GM23338 (cell line): ENCODE results near the gene MCU. TPM values are rescaled to one million over a fixed set of nuclear protein-coding genes. Genes with fewer than 3 reads are reported as not detected.

ENCODE experiments used
- ATAC-seq: fragments of 200-7000 bp; cut with Tn5 transposase; 3 replicates; pipeline ENCODE4 v1.9.1; 2020
- DNase-seq: peaks from one replicate; pipeline ENCODE4 v3.0.0-alpha.2; 2015; ENCODE audit warnings: low spot score
- H2AFZ ChIP-seq: fragments of 200-600 bp; sonication (generic); 2 replicates; pipeline ENCODE4 v1.8.0; 2016; ENCODE audit warnings: antibody characterized with exemption, mild to moderate bottlenecking, moderate library complexity
- H3F3A ChIP-seq: fragments of 200-600 bp; sonication (generic); replicated peaks from 2 replicates; pipeline ENCODE4 v1.8.0; 2017; ENCODE audit warnings: antibody characterized with exemption, mixed run types, low read depth
- H3K27ac ChIP-seq: fragments of 200-600 bp; sonication (generic); 2 replicates; pipeline ENCODE4 v1.6.1; 2016; ENCODE audit warnings: low read depth
- H3K27me3 ChIP-seq: fragments of 200-600 bp; sonication (generic); 2 replicates; pipeline ENCODE4 v1.8.0; 2016; ENCODE audit warnings: mild to moderate bottlenecking, mixed run types, moderate library complexity; ENCODE audit not compliant: insufficient read depth
- H3K36me3 ChIP-seq: fragments of 200-600 bp; sonication (generic); 2 replicates; pipeline ENCODE4 v1.8.0; 2016; ENCODE audit warnings: mild to moderate bottlenecking; ENCODE audit not compliant: insufficient read depth
- H3K4me1 ChIP-seq: fragments of 200-600 bp; sonication (generic); 2 replicates; pipeline ENCODE4 v1.8.0; 2016; ENCODE audit warnings: mild to moderate bottlenecking, moderate library complexity; ENCODE audit not compliant: insufficient read depth
- H3K4me2 ChIP-seq: fragments of 200-600 bp; sonication (generic); 2 replicates; pipeline ENCODE4 v1.7.1; 2017; ENCODE audit warnings: mixed run types
- H3K4me3 ChIP-seq: fragments of 200-600 bp; sonication (generic); 2 replicates; pipeline ENCODE4 v1.6.1; 2016; ENCODE audit warnings: mixed run types
- H3K79me2 ChIP-seq: fragments of 200-600 bp; sonication (generic); replicated peaks from 2 replicates; pipeline ENCODE4 v1.8.0; 2017; ENCODE audit warnings: mild to moderate bottlenecking; ENCODE audit not compliant: insufficient read depth
- H3K9me2 ChIP-seq: fragments of 200-600 bp; sonication (generic); 2 replicates; pipeline ENCODE4 v1.8.0; 2017; ENCODE audit not compliant: insufficient read depth
- H4K20me1 ChIP-seq: fragments of 200-600 bp; sonication (generic); replicated peaks from 2 replicates; pipeline ENCODE4 v1.8.0; 2017; ENCODE audit warnings: mild to moderate bottlenecking; ENCODE audit not compliant: insufficient read depth
- H3K27ac Mint-ChIP-seq: 2 replicates; pipeline ENCODE4 v1.8.0; 2020; ENCODE audit warnings: inconsistent platforms, mild to moderate bottlenecking, moderate library complexity, mixed read lengths
- H3K27me3 Mint-ChIP-seq: 3 replicates; pipeline ENCODE4 v1.8.0; 2022; ENCODE audit warnings: low read depth, mild to moderate bottlenecking, moderate library complexity, mixed read lengths, inconsistent platforms; ENCODE audit not compliant: insufficient read depth, poor library complexity
- H3K36me3 Mint-ChIP-seq: 3 replicates; pipeline ENCODE4 v1.8.0; 2021; ENCODE audit warnings: low read depth, mild to moderate bottlenecking, inconsistent platforms, moderate library complexity, mixed read lengths
- H3K4me1 Mint-ChIP-seq: 3 replicates; pipeline ENCODE4 v1.8.0; 2020; ENCODE audit warnings: mild to moderate bottlenecking, inconsistent platforms, mixed read lengths
- H3K4me3 Mint-ChIP-seq: 3 replicates; pipeline ENCODE4 v1.8.0; 2021; ENCODE audit warnings: moderate library complexity, mild to moderate bottlenecking, inconsistent platforms, mixed read lengths
- H3K9me3 Mint-ChIP-seq: 3 replicates; pipeline ENCODE4 v1.8.0; 2020; ENCODE audit warnings: moderate library complexity, mild to moderate bottlenecking, inconsistent platforms, mixed read lengths
- CREB1 ChIP-seq: fragments of 250-450 bp; sonication (Bioruptor Pico); IDR thresholded peaks from 2 replicates; pipeline ENCODE4 v1.5.0; 2020; ENCODE audit warnings: low read depth, mild to moderate bottlenecking, moderate library complexity
- CTCF ChIP-seq, 2 experiments: fragments of 200-600 bp in 1 of 2; sonication (generic) in 1 of 2; conservative IDR thresholded peaks; 2 replicates each; pipeline versions ENCODE4 v1.5.1 to v1.6.1; 2016 to 2017; ENCODE audit warnings: antibody characterized with exemption in 2 of 2, low read depth in 2 of 2, mild to moderate bottlenecking in 2 of 2, moderate library complexity in 1 of 2
- EZH2 ChIP-seq: fragments of 200-600 bp; sonication (generic); IDR thresholded peaks from one replicate; pipeline ENCODE4 v1.8.0; 2017; ENCODE audit warnings: antibody characterized with exemption, mild to moderate bottlenecking, low read depth; ENCODE audit not compliant: unreplicated experiment
- EZH2phosphoT487 ChIP-seq: fragments of 200-600 bp; sonication (generic); IDR thresholded peaks from one replicate; pipeline ENCODE4 v1.8.1; 2018; ENCODE audit warnings: antibody characterized with exemption; ENCODE audit not compliant: unreplicated experiment
- JUNB ChIP-seq: IDR thresholded peaks from one replicate; pipeline ENCODE4 v1.6.1; 2016; ENCODE audit warnings: antibody characterized with exemption; ENCODE audit not compliant: unreplicated experiment
- NANOG ChIP-seq: IDR thresholded peaks from 2 replicates; pipeline ENCODE4 v1.6.1; 2016; ENCODE audit warnings: antibody characterized with exemption, borderline replicate concordance
- POLR2AphosphoS5 ChIP-seq: IDR thresholded peaks from 2 replicates; pipeline ENCODE4 v1.6.1; 2016; ENCODE audit warnings: antibody characterized with exemption, low read depth
- REST ChIP-seq: IDR thresholded peaks from one replicate; pipeline ENCODE4 v1.6.1; 2018; ENCODE audit warnings: antibody characterized with exemption; ENCODE audit not compliant: unreplicated experiment
- STAT1 ChIP-seq: IDR thresholded peaks from one replicate; pipeline ENCODE4 v1.6.1; 2016; ENCODE audit warnings: antibody characterized with exemption; ENCODE audit not compliant: unreplicated experiment
- ZNF114 ChIP-seq: fragments of 250-450 bp; sonication (Bioruptor Pico); IDR thresholded peaks from 2 replicates; pipeline ENCODE4 v1.5.0; 2020; ENCODE audit warnings: mild to moderate bottlenecking, moderate library complexity
- ZNF331 ChIP-seq: fragments of 250-450 bp; sonication (Bioruptor Pico); IDR thresholded peaks from 2 replicates; pipeline ENCODE4 v1.5.0; 2020; ENCODE audit warnings: low read depth, mild to moderate bottlenecking, moderate library complexity
- polyA plus RNA-seq: library from polyadenylated mRNA; unstranded; fragments of >200 nt; fragmentation: Nextera tagmentation; extraction: Ambion mirVana; gene quantifications from 2 replicates; pipeline ENCODE4 v1.2.1, GENCODE V29; 2016
- total RNA-seq: library from RNA; depleted of rRNA; stranded (reverse); fragments of >200 nt; shearing (Covaris generic); gene quantifications from 2 replicates; pipeline ENCODE4 v1.2.3, GENCODE V29; 2014
- TF ChIP-seq, protein P1 (sequence below): IDR thresholded peaks from 2 replicates; pipeline ENCODE4 v1.6.1; 2016; ENCODE audit warnings: antibody characterized with exemption
- TF ChIP-seq, protein P2 (sequence below): fragments of 250-450 bp; sonication (Bioruptor Pico); IDR thresholded peaks from 2 replicates; pipeline ENCODE4 v1.5.0; 2020; ENCODE audit warnings: mild to moderate bottlenecking, moderate library complexity

Gene MCU
- total and polyA plus RNA-seq, 2 experiments from 2014 or later = 41.8 to 68.2 TPM

- ATAC-seq (no peak), DNase-seq (no peak)
- H3K79me2 ChIP-seq = no peaks in the 10 kb centered on the region
- TF ChIP-seq EZH2 (no peak), ZNF114 (no peak), STAT1 (no peak), JUNB (no peak), ZNF331 (CRISPR knock-in tag) (no peak), REST (no peak), POLR2AphosphoS5 (no peak), CREB1 (CRISPR knock-in tag) (no peak), CTCF (conservative IDR thresholded peaks at IDR 0.05; ENCODE audit: low read depth in 2 of 2) (no peak), EZH2phosphoT487 (no peak), NANOG (no peak)
- TF ChIP-seq, protein P1, sequence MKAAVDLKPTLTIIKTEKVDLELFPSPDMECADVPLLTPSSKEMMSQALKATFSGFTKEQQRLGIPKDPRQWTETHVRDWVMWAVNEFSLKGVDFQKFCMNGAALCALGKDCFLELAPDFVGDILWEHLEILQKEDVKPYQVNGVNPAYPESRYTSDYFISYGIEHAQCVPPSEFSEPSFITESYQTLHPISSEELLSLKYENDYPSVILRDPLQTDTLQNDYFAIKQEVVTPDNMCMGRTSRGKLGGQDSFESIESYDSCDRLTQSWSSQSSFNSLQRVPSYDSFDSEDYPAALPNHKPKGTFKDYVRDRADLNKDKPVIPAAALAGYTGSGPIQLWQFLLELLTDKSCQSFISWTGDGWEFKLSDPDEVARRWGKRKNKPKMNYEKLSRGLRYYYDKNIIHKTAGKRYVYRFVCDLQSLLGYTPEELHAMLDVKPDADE = no peak
- TF ChIP-seq, protein P2, sequence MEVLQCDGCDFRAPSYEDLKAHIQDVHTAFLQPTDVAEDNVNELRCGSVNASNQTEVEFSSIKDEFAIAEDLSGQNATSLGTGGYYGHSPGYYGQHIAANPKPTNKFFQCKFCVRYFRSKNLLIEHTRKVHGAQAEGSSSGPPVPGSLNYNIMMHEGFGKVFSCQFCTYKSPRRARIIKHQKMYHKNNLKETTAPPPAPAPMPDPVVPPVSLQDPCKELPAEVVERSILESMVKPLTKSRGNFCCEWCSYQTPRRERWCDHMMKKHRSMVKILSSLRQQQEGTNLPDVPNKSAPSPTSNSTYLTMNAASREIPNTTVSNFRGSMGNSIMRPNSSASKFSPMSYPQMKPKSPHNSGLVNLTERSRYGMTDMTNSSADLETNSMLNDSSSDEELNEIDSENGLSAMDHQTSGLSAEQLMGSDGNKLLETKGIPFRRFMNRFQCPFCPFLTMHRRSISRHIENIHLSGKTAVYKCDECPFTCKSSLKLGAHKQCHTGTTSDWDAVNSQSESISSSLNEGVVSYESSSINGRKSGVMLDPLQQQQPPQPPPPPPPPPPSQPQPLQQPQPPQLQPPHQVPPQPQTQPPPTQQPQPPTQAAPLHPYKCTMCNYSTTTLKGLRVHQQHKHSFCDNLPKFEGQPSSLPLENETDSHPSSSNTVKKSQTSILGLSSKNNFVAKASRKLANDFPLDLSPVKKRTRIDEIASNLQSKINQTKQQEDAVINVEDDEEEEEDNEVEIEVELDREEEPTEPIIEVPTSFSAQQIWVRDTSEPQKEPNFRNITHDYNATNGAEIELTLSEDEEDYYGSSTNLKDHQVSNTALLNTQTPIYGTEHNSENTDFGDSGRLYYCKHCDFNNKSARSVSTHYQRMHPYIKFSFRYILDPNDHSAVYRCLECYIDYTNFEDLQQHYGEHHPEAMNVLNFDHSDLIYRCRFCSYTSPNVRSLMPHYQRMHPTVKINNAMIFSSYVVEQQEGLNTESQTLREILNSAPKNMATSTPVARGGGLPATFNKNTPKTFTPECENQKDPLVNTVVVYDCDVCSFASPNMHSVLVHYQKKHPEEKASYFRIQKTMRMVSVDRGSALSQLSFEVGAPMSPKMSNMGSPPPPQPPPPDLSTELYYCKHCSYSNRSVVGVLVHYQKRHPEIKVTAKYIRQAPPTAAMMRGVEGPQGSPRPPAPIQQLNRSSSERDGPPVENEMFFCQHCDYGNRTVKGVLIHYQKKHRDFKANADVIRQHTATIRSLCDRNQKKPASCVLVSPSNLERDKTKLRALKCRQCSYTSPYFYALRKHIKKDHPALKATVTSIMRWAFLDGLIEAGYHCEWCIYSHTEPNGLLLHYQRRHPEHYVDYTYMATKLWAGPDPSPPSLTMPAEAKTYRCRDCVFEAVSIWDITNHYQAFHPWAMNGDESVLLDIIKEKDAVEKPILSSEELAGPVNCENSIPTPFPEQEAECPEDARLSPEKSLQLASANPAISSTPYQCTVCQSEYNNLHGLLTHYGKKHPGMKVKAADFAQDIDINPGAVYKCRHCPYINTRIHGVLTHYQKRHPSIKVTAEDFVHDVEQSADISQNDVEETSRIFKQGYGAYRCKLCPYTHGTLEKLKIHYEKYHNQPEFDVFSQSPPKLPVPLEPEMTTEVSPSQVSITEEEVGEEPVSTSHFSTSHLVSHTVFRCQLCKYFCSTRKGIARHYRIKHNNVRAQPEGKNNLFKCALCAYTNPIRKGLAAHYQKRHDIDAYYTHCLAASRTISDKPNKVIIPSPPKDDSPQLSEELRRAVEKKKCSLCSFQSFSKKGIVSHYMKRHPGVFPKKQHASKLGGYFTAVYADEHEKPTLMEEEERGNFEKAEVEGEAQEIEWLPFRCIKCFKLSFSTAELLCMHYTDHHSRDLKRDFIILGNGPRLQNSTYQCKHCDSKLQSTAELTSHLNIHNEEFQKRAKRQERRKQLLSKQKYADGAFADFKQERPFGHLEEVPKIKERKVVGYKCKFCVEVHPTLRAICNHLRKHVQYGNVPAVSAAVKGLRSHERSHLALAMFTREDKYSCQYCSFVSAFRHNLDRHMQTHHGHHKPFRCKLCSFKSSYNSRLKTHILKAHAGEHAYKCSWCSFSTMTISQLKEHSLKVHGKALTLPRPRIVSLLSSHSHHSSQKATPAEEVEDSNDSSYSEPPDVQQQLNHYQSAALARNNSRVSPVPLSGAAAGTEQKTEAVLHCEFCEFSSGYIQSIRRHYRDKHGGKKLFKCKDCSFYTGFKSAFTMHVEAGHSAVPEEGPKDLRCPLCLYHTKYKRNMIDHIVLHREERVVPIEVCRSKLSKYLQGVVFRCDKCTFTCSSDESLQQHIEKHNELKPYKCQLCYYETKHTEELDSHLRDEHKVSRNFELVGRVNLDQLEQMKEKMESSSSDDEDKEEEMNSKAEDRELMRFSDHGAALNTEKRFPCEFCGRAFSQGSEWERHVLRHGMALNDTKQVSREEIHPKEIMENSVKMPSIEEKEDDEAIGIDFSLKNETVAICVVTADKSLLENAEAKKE (CRISPR knock-in tag) = no peak
- no peaks in the 10 kb centered on the region for H3F3A ChIP-seq
- Mint-ChIP-seq H3K27me3 (peaks cover 3% of the 10 kb centered on the region), H3K36me3 (peaks cover 8% of the 10 kb centered on the region; the same call in 2 of the 3 replicates), H3K4me3 (no peak overlapping the region), H3K4me1 (no peaks in the 10 kb centered on the region), H3K9me3 (peaks cover 11% of the 10 kb centered on the region), H3K27ac (no peak overlapping the region)
- H3K4me3 ChIP-seq = no peak overlapping the region
- H3K9me2 ChIP-seq = no peaks in the 10 kb centered on the region; the same call in 1 of the 2 replicates
- no peaks in the 10 kb centered on the region for H3K4me1 ChIP-seq
- H4K20me1 ChIP-seq = no peaks in the 10 kb centered on the region
- H3K4me2 ChIP-seq = no peak overlapping the region
- H3K36me3 ChIP-seq = peaks cover 5% of the 10 kb centered on the region; the same call in 1 of the 2 replicates
- H2AFZ ChIP-seq = no peak overlapping the region
- no peak overlapping the region for H3K27ac ChIP-seq
- no peaks in the 10 kb centered on the region for H3K27me3 ChIP-seq
These were observed 207.6 kb downstream of the MCU start for GRCh38 chr10:72899545-72899944.
